Fibroblast of skin of right biceps (primary cell): Measurements from ENCODE around the gene CACNA1D.

Experiments used
- DNase-seq: peaks from one replicate; pipeline ENCODE4 v3.0.0-alpha.2; 2013

The CACNA1D gene

DNA sequence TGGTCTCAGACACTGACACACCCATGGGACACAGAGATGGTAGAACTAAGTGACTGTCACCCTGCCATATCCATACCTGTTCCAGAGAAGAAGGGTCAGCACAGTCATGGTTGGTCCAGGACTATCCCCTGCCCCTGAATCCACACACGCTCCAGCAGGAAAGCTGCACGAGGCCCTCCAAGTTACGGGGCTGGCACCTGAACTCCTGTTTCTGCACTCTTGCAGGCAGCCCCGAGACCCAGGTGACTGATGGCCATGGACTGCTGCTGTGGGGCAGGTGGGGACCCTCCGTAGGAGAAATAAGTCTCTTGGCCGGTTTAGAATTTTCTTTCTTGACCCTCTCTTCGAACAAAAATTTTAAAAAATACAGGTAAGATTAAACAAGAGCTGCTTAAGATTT lies 321.2 kb downstream of the CACNA1D start:
- no peak for DNase-seq

DNA sequence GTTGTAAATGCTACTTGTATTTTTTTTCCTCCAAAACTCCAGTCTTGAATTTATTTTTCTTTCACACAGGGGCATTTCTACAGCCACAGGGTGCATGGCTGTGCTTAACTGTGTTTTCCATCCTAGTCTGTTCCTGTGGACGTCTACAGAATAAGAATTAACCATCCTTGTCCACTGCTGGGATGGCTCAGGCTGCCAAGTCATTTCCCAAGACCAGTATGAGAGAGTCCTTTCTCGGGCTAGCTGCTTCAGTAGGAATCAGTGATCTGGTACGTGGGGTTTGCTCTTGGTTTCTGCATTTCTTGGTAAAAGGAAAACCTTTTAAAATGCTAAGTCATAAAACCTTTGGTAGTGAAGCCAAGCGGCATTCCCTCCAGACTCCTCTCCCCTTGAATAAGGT lies 322.0 kb downstream of the CACNA1D start:
- DNase-seq = no peak

DNA sequence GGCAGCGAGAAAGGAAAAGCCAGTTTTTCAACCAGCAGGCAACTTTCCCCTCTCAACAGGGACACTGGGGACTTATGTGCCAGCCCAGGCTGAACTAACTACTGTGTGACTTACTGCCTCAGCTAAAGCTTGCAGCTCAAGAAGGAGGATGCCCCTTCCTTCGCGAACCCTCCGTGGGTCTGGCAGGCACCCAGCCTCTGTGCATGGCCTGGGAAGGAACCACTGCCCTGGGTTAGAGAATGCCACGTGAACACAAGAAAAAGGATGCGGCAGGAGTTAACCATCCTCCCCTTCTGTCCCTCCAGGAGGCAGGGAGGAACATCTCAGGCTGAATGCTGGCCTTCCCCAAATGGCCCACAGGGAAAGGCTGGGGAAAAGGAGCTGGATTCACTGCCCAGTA lies 322.8 kb downstream of the CACNA1D start:
- DNase-seq = no peak

DNA sequence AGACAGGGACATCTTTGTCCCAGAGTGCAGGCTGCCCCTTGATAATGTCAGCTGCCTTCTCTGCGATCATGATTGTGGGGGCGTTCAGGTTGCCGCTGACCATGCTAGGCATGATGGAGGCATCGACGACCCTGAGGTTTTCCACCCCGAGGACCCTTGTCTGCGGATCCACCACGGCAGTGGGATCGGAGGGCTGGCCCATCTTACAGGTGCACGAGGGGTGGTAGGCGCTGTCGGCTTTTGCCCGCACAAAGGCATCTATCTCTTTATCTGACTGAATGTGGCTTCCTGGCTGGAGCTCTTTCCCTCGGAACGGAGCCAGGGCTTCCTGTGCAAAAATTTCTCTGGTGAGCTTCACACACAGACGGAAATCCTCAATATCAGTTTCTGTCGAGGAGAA lies 323.4 kb downstream of the CACNA1D start:
- no peak for DNase-seq

DNA sequence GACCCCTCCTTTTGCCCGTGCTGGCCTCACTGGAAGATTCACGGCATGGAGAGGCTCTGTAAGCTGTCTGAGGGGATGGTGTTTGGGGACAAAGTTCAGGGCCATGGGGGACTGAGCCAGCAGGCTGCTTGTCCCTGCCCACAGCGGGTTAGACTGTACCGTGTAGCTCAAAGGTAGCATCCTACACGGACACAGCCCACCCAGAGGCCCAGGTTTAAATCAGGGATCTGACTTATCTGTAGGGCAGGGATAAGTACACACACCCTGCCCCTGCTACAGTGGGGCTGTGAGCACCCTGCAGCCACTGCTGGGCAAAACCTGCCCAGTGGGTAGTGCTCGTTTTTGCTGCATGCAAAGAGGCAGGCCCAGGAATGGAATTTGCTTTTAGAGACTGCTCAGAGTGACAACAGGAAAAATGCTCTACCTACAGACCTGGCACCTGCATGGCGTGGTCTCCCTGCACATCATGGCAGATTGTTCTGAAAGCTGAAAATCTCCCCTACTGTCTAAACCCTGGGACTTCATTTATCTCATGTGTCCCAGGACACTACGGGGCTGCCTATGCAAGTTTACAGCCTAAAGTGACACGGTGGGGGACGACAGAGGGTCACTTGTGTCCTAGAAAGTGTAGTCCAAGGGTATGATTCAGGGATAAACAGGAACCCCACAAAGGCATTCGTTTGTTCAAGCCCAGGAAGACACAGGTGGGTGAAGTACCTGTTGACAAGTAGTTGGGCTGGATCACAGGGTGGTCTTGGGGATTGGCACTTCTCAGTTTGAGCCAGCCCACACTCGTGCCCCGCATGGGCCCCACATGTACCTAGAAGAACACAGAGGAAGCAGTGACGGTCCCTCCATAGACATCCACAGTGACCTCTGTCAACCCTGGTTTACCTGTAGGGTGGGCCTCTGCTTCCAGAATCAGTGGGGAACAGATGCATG lies 324.1 kb downstream of the CACNA1D start:
- no peak for DNase-seq

DNA sequence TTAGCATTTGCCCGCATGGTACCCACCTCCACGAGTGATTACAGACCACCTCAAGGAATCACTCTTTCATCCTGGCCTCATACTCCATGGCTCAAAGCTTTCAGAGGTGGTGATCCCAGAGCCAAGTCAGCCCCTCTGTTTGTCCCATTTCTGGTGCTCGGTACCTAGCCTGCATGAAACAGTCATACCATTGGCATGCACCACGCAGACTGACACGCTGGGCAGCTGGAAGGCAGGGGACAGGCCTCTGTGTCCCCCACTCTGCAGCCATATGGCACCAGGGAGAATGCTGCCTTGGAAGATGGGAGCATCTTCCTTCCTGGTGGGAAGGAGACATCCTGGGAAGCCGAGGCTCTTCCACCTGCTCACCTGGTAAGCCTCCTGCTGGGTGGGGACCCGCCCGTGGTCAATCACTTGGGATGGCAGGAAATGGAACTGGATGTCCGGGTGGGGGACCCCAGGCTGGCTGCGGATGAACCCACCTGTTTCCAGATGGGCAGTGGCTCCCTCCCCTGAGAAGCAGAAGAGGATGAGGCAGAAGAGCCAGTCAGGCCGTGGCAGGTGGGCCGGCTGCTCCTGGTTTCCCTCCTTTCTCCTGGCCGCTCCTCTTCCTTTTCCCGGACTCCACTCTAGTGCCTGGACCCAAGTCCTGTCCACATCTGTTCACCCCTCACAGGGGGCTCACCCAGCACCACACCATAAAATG lies 324.9 kb downstream of the CACNA1D start:
- DNase-seq = no peak

DNA sequence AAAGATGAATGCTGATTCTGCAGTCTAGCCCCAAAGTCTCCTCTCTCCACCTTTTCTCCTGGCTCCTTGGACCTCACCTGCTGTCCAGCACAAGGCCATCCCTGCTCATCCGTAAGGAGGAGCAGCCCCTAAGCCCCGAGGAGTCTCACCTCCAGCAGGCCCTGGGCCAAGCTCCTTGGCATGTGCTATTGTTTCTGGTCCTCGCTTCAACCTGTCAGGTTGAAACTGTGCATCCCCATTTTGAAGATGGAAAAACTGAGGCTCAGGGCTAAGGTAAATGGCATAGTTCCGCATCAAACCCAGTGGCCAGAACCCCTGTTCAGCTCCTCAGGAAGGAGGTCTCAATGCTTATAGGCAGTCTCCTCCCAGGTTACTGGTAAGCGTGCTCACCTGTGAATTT lies 325.7 kb downstream of the CACNA1D start:
- DNase-seq = no peak

DNA sequence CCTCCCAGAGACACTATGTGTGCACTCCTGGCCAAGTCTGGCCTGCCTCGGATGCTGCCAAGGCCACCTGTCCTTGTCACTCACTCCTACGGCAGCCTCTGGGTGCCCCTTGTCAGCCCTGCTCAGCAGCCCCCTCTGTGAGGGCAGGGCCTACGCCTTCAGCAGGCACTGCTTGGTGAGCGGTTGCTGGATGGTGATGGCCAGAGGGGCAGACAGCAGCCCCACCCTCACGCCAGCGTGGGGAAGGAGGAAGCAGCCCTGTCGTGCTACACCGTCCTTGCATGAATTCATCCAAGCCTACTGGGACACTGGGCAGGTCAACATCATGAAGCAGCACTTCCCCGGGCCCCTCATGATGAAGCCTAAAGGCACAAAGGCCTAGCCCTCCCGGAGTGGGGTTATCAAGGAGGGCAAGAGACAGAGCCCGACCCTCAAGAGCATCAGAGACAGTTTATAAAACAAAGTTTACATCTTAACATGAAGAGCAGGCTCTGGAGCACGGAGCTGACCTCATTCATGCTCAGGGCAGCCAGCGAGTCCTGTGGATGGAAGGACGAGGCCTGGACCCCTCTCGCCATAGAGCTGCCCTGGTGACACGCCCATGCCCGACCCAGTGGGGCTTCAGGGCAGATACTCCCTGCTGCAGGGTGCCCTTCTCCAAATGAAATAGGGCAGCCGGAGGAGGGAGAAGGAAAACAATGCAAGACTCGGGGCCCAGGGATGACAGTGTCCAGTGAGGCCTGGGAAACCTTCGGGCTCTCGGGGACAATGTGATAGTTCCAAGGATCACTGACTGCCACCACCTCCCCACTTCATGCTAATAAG lies 326.6 kb downstream of the CACNA1D start:
- no peak for DNase-seq

DNA sequence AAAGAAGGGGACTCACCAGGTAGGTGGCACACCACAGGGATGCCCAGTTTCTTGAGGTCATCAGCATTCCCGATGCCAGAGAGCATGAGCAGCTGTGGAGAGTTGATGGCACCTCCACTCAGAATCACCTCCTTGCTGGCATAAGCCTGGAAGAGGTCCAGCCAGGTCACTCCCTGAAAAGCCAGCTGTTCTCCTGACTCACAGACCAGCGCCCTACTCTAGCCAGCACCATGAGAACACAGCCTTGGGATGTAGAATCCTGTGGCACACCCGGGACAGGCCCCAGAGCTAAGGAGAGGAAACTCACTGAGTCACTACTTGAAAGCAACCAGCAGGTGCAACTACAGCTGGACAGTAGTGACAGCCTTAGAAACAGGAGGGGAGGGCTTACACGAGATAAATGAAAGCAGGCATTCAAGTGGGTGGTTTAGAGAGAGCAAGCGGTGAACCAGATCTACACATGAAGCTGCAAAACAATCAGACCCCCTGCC lies 327.3 kb downstream of the CACNA1D start:
- DNase-seq = no peak

DNA sequence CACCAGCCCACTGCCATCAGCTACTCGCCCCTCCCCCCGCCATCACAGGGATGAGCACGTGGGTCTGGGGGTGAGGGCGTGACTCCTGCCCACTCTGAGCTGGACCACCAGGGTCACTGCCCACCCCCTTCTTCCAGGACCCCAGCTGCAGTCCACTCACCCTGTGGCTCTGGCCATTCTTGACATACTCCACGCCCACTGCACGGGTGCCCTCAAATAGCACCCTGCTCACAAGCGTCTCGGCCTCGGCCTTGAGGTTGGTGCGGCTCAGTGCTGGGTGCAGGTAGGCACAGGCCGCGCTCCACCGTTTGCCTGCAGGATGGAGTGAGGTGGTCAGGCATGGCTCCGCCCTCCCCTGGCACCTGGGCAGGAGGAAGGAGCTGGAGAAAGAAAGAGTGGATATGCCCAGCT lies 327.9 kb downstream of the CACNA1D start:
- no peak for DNase-seq

DNA sequence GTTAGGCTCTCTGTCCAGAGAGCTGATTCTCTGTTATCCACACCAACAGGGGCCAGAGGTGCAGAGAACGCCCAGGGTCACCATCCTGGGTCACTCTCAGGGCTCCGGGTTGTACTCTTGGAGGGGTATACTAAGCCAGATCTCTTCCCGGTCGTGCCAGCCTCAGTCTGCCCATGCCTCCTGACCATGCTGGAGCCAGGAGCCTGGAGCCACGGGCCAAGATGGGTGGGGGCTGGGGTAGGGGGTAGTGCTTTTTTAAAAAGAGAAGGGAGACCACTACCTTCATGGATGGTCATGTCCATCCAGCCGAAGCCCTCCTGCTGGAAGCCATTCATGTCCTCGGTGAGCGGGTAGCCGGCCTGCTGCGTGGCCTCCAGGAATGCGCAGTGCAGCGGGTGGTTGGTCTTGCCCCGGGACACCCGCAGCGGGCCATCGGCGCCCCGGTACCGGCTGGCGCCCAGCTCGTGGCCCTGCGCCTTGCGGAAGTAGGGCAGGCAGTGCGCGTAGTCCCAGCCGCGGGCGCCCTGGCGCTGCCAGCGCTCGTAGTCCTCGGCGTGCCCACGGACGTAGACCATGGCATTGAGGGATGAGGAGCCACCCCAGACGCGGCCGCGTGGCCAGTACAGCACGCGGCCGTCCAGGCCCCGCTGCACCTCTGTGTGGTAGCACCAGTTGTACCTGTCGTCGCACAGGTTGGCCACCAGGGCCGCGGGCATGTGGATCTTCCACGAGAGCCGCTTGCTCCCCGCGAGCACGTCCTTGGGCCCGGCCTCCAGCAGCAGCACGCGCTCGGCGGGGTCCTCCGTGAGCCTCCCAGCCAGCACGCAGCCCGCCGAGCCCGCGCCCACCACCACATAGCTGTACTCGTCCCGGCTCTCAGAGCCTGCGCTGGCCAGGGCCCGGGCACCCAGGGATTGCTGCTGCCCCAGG lies 328.9 kb downstream of the CACNA1D start:
- no peak for DNase-seq

DNA sequence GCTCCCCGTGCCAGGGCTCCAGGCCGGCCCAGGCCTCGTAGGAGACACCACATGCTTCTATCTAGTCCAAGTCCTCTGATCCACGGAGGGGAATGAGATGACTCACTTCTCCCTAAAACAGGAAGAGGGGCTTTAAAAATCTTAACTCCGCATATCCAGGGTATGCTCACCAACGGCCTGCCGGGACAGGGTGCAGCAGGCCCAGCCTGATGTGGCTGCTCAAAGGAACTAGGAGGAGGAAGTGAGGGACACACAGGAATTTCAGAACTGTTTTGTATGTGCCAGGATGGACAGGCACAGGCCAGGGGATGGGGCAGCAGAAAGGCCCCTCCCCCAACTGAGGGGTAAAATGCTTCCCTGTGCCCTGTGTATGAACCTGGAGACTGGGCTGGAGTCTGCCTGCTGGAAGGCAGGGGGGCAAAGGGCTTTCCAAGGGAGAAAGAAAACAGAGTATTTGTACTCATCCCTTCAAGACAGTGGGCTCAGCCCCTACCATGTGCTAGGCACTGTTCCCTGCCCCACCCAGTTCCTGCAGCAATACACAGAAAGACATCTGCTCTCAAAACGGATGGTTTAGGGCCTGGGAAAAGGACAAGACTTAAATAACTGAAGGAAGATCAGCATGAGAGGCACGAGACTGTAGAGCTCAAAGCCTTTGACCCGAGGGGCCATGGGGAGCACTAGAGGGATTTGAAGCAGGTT lies 329.7 kb downstream of the CACNA1D start:
- DNase-seq = no peak

DNA sequence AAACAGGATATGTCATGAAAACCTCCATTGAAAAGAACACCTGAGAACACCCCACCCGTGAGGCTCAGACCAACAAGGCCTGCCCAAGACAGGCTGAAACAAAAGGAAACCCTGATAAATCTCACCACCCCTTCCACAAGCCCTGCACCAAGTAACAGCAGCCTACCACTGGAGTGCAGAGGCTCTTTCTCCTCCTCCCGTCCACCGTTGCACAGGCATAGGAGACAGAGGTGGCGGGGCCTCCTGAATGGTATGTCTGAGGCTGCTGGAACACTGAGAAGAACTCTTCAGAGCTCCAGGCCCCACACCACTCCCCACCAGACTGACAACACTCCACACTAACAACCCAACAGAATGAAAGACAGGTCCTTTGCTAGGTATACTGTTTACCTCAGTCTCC lies 330.4 kb downstream of the CACNA1D start:
- DNase-seq = no peak

DNA sequence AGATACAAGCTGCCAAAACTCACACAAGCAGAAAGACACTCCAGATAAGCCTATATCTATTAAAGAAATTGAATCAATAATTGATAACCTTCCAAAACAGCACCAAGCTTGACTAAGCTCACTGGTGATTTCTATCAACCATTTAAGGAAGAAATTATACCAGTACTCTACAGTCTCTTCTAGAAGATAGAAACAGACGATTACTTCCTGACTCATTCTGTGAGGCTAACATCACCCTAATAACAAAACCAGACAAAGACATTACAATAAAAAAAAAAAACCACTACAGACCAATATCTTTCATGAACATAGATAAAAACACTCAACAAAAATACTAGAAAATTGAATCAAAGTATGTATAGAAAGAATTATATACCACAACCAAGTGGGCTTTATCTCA lies 331.6 kb downstream of the CACNA1D start:
- no peak for DNase-seq

DNA sequence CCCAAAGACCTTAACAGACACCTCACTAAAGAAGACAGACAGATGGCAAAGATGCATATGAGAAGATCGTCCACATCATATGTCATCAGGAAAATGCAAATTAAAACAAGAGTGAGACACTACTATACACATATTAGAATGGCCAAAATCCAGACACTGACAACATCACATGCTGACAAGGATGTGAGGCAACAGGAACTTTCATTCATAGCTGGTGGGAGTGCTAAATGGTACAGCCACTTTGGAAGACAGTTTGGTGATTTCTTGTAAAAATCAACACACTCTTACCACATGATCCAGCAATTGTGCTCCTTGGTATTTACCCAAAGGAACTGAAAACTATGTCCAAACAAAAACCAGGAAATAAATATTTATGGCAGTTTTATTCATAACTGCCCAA lies 334.2 kb downstream of the CACNA1D start:
- no peak for DNase-seq

DNA sequence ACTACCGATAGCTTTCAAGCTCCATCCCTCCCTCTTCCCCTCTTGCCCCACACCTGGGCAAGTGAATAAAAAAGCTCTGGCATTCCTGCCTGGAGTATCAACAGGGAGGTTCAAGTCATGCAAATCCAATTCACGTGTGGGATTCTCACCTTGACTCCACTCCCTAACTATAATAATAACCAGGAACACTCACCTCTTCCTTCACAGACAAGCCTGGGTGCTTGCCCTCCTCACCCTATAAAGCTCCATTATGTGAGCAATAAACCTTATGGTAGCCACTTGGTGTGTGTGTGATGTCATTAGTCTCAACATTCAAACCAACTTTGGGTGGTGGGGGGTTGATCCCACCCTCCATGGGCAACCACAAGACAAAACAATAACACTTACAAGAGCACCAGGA lies 335.2 kb downstream of the CACNA1D start:
- DNase-seq = no peak

DNA sequence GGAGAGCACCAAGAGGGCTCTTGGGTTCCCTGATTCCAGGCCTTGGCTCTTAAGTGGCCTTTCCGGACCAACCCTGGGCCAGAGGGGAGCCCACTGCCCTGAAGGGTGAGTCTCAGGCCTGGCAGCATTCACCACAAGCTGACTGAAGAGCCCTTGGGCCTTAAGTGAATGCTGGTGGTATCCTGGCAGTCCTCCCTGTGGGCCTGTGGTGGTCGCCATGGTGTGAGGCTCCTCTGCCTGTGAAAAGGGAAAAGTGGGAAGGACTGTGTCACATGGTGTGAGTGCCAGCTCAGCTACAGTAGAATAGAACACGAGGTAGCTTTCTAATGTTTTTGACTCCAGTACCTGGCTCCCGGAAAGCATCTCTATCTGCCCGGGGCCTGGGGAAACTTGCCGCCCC lies 336.5 kb downstream of the CACNA1D start:
- no peak for DNase-seq

DNA sequence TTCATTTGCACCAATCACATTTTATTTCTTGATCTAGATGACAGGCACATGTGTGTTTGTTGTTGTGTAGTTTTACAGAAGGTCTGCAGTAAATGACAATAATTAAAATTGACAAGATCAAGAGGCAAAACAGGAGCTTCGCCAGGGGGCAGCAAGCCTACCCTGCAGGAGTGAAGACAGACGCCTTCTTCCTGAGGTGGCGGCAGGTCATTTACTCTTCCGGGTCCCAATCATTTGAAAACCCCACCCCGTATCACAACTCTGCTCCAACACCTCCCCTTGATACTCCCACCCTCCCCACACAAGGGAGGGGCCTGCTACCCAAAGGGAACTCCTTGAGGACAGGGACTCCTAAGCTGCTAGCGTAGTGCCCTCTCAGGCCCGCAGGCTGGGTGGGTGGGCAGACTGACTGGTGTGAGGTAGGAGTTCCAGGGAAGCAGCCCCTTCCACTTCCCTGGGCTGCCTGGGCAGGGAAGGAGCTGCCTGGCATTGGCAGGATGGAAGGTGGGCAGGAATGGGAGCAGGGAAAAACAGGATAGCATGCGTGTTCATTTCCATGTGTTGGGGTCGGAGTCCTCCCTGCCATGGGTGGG lies 338.7 kb downstream of the CACNA1D start:
- no peak for DNase-seq

DNA sequence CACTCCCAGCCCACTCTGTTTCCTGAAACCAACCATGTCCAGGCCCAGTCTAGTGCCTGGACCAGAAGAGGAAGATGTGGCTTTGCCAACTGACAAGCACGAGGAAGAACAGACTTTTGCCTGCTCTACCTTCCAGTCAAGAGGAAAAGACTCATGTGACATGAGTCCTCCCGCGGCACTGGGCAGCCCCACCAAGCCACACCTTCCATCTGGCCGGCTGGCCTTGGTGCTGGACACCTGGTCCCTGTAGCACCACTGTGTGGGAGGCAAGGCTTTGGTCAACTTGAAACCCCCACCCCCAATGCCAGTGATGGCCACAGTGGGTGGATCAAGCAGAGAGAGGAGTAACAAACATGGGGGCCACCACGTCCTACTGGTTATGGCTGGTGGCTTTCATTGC lies 339.3 kb downstream of the CACNA1D start:
- no peak for DNase-seq

DNA sequence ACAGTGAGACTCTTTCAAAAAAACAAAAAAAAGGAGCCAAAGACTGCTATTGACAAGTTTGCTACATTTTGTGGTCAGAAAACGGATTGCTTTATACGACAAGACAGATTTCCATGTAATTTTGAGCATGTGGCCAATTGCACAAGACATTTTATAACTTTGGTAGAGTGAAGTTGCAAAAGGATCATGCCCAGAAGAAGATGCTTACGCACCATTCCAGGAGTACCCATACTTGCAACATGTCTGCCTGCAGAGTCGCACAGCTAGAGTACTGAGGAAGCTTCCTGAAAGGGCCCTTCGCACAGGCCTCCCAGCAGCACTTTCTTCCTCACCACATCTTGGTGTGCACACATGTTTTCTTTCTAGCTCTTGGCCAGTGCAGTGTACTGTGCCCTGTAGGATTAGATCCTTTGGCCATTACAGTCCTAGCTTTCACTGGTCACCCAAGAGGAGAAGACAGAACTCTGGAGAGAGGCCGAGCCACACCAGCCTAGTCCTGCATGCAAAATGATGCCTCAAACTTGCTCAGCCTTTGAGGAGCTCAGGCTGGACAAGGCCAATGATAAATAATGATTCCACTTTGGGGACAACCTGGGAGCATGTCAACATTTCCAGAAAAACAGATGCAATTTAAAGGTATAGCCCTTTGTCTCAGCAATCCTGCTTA lies 340.2 kb downstream of the CACNA1D start:
- DNase-seq = no peak
